Heart left ventricle (tissue), 13 donors: Measurements from ENCODE around the gene CORO1C.
"Not testable (repeated sequence)": the region's sequence is repeated elsewhere in the genome, so short reads cannot be mapped to it uniquely, and the experiment has no call there.

Source experiments
- POLR2A ChIP-seq, 2 donors: fragments of 450-650 bp; IDR thresholded peaks; one replicate each; pipeline ENCODE4 v1.6.1; 2017; ENCODE audit warnings: antibody characterized with exemption in 2 of 2, mild to moderate bottlenecking in 2 of 2, moderate library complexity in 2 of 2
- TF ChIP-seq, protein P1 (sequence below), 12 donors: fragments of 200-600 bp; sonication (generic) in 4 of 12; IDR thresholded peaks; one replicate each; pipeline versions ENCODE4 v1.5.0 to v1.8.0; 2018 to 2022; ENCODE audit warnings: antibody characterized with exemption in 12 of 12, mild to moderate bottlenecking in 5 of 12
- donor health status: ischemic (EF 13 %, LVEDD 7.1; RV severe dilation, severe dysfunction).
- donor health status: DM: no; HTN: yes; CAD: no.
- donor health status: DM: no; HTN: no; CAD: no.
- donor health status: ischemic (EF 25% LVEDD 6.9; RV normal size, moderate dysfunction).
- donor health status: ischemic (EF 25% LVEDD 5.7; RV mildly dilated, moderate dysfunction).
- donor health status: ischemic (EF 35%, LVEDD 5.7; RV mildly dilated, moderate dysfunction).
- donor health status: nonischemic (EF 11% LVEDD 7.7; RV severe dilation, severe dysfunction).
- donor health status: DM: yes; HTN: yes; CAD: no.
- donor health status: PGD.
- donor health status: ischemic (EF 29% LVEDD 5.4; RV normal size, mild dysfunction).
- donor health status: nonischemic (EF 23%, LVEDD 6.1; RV moderate dilation, normal function).

- TF ChIP-seq POLR2A (IDR thresholded peaks at IDR 0.05) = not testable (repeated sequence)
- TF ChIP-seq, protein P1, sequence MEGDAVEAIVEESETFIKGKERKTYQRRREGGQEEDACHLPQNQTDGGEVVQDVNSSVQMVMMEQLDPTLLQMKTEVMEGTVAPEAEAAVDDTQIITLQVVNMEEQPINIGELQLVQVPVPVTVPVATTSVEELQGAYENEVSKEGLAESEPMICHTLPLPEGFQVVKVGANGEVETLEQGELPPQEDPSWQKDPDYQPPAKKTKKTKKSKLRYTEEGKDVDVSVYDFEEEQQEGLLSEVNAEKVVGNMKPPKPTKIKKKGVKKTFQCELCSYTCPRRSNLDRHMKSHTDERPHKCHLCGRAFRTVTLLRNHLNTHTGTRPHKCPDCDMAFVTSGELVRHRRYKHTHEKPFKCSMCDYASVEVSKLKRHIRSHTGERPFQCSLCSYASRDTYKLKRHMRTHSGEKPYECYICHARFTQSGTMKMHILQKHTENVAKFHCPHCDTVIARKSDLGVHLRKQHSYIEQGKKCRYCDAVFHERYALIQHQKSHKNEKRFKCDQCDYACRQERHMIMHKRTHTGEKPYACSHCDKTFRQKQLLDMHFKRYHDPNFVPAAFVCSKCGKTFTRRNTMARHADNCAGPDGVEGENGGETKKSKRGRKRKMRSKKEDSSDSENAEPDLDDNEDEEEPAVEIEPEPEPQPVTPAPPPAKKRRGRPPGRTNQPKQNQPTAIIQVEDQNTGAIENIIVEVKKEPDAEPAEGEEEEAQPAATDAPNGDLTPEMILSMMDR (IDR thresholded peaks at IDR 0.05) = peak in 1 of 12 donors; percentile 5
Observed at GRCh38 chr12:108654622-108655021, 76.7 kb downstream of the CORO1C start.
